HPDE6-E6E7 (cell line): ENCODE results near the gene ANK3.
A peak's percentile ranks its signal among the peaks of the same experiment; 100 is the strongest.

Experiments
- DNase-seq: peaks from one replicate; pipeline ENCODE4 v3.0.0; 2011; ENCODE audit warnings: missing footprints; ENCODE audit errors: extremely low spot score

The ANK3 gene

DNA sequence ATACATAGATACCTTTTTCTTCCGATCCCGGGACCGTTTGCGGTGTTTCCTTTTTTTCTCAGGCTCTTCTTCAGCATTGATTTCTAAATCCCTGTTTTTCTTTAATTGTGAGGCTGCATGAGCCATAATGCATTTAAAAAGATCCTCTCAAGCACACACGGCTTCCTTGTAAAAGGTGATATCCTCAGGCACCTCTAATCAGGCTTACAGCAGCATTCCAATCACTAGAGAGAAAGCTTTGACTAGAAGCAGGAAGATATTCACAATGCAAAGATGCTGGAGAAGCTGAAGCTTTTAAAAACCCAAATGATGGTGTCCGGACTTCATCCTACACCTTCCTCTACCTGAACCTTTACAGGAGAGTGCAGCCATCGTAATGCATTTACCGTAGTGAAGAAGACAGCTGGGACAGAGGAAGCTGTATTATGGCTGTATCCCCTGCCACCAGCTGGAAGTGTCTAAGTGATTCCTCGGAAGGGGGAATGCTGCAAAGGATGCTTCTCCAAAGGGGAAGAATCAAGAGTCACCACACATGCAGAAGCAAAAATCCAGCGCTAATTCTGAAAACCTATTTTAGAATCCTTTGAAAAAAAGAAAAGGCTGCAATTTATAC is at the start of gene ANK3:
Gene ANK3 (minus strand): TSS at position 463 of the 613 bp plus-strand sequence. CDS start 337 bp downstream, at position 126.
- DNase-seq = no peak

DNA sequence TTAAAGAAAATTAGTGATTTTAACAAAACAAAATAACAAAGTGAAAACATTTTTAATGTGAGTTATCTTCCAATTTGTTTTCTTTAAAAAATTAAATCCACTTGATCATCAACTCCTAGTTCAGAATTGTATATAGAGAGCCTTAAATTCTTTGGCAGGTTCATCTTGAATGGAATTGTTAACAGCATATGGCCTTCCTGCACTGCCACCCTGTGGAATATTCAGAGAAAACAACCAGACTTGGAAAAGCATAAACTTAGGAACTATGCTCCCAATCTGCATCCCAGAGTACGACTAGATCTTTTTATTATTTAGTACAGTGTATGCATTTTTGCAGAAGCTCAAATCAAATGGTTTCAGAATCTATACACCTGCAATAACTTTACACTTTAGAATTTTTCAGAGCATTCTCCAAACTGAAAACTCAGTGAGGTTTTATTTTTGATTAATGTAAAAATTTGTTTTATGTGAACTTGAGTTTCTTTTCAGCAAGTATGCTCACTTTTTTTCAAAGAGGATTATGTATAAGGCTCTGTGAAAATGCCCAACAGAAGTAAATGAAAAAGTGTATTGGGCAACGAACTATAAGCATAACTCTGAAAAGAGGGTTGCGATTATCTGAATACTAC is 44.9 kb upstream of the ANK3 start:
- peak; percentile 13 for DNase-seq

DNA sequence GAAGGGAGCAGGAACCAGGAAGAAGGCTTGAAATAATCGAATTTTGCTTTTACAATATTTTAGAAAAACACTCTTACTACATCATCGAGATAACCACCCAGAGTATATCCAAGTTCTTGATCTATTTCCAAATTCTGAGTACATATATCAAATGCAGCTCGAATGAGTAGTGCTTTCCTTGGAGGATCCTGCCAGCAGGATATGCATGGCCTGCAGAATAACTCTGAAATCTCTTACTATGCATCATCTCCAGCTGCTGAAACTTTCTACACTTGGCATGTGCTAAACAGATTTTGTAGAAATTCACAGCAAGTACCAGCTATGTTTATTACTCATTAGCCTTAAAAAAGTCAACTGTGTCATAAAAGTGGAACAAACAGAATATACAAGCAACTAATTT is 44.0 kb upstream of the ANK3 start:
- DNase-seq = no peak

DNA sequence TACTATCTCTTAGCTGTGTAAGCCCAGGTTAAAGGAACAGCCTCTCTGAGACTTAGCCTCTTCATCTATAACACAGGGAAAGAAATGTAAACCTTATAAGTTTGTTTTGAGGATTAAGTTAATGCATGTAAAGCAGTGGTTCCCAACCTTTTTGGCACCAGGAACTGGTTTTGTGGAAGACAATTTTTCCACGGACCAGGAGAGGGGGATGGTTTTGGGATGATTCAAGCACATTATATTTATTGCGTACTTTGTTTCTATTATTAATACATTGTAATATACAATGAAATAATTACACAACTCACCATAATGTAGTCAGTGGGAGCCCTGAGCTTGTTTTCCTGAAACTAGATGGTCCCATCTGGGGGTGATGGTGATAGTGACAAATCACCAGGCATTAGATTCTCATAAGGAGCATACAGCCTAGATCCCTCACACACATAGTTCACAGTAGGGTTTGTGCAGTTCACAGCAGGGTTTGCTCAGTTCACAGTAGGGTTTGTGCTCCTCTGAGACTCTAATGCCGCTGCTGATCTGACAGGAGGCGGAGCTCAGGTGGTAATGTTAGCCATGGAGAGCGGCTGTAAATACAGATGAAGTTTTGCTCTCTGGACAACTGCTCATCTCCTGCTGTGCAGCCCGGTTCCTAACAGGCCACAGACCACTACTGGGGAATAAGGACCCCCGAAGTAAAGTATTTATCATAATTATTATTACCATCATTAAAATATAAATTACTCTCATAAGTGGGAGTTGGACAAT is 41.3 kb upstream of the ANK3 start:
- DNase-seq = no peak

DNA sequence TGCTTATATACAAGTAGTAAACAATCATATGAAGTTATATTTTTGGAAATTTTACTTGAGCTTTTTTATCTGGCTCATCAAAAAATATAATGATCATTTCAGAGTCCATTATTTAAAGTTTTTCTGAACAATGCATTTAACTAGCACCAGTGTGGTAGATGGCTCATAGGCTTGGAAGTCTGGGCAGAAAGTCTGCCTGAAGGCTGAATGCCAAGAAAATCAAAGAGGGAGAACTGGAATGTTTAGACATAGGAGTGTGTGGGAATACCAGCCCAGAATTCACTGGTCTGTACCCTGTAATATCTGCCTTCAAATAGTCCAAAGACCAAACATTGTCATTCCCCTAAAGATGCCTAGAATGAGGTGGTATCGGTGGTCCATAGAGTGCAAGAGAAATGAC is 40.3 kb upstream of the ANK3 start:
- DNase-seq = no peak

DNA sequence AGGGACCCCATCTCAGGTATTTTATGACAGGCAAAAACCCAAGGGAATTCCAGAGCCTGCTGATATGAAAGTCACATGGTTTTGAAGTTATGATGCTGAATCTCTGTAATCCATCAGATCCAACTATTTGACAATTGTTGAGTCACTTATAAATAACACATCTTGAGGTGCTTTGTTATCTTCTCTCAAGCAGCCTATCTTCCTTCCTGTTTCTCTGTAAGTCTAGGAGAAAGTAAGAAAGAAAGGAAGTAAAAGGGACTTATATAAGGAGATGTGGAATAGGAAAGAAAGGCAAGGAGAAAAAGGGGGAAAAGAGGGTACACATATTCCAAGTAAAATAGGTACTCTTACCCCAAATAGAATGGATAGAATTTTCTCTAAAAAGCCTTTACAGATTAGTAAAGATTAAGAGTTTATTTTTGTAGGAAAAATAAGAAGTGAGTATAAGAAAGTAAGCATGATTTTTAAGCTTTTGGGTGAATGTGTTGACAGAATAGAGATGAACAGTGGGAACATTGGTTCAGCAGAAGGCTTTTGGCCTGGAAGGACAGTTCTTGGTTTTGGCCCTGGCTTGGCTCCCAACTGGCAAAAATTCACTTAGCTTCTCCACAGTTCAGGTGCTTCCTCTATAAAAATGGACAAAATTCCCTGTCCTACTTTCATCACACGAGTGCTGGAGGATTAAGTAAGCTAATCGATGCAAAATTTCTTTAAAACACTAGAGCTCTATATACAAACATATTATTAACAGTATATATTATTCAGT is 39.6 kb upstream of the ANK3 start:
- DNase-seq = no peak

DNA sequence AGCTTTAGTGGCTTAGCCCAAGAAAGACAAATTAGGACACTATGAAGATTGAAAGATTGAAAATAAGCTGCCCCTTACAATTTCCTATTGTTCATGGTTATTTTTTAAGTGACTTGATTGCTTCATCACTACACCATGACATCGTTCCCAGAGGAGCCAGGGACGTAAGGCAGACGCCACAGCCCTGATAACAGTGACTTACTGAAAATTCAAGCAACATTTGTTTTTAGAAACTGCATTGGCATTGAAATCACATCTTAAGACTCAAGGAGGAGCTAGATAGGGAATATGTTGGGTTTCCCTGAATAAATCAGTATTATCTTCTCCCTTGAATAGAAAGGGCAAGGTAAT is 38.7 kb upstream of the ANK3 start:
- DNase-seq = no peak

DNA sequence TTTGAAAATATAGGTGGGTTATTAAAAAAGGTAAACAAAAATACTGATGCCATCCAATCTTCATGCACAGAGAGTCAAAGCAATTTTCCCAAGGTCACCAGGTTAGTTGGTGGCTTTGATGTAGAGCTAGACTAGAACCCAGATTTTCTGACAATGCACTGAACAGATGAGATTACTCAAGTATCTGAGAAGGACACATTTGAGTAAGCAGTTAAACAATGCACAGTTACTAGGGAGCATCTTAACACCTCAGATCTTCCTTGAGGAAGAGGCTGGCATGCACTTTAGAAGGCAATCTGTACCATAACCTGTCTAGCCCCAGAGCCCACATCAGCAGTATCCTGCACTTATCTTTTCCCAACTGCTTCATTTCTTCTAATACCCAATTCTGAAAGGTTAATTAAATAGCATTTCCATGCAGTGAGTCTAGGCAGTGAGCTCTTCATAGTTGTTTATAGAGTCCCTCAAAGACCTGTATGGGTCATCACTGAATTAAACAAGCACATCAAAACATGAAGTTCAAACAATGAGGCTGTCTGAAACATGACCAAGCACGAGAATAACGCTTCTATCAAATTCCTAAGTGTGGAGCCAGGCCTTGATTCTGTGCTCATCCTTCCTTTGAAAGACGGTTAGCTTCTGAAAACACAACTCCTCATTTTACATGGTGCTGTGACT is 38.2 kb upstream of the ANK3 start:
- no peak for DNase-seq

DNA sequence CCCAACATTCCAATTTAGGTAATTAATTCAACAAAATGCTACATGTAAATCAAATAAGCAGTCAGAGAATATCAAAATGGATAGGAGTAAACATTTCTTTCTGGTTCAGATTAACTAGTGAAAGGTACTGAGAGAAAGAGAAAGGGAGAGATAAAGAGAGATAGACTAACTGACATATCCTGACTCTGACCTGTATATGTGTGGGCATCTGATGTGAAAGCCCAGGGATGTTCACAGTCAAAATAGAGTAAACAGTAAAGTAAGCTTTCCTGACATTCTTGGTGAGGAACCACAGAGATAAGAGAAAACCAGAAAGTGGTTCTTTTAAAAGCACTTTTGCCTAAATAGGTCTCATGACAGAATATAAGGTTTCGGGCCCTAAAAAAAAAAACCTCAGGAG is 37.5 kb upstream of the ANK3 start:
- DNase-seq = no peak

DNA sequence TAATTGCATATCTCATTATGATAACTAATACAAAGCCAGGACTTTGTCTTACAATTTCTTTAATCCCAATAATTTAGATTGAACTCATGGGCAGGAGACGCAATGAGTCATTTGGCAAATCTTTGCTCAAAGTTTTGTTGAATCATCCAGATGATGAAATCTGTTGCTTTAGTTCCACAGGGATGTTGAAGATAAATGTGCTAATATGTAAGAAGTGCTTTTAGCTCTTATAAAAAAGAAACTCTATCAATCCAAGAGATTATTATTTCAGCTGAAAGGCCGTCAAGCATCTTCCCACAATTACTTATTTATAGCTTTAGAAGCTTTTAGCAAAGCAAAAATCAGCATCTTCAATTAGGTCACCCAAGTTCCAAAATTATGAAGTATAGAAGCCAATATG is 36.8 kb upstream of the ANK3 start:
- peak; percentile 44 for DNase-seq

DNA sequence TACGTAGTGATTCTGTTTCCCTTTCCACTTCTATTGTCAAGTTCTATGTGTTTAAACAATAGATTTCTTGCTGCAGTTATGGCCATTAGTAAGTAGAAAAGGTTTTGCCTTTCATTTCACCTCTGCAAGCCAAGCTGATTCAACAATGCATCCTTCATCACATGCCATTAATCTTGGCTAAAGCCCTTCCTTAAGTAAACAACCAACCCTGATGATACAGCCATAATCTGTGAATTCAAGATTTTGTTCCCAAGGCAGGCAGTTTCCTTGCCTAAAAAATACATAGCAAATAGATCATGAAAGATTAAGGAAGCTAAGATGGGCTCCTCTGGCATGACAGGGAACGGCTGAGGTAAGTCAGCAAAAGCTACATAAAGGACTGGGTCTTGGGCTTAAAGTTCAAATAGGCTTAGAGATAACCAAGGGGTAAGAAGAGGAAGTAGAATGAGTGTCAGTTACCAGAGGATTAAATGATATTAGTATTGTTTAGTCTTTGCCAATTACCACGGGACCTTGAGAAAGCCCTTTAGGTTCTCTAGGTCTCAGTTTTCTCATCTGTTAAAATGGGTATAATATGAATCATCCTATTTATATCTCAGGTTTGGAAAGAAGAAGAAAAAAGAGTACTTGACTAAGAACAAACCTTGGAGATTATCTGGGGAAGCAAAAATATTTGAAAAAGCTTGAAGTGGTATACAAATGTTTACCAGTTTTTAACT is 35.9 kb upstream of the ANK3 start:
- DNase-seq = no peak

DNA sequence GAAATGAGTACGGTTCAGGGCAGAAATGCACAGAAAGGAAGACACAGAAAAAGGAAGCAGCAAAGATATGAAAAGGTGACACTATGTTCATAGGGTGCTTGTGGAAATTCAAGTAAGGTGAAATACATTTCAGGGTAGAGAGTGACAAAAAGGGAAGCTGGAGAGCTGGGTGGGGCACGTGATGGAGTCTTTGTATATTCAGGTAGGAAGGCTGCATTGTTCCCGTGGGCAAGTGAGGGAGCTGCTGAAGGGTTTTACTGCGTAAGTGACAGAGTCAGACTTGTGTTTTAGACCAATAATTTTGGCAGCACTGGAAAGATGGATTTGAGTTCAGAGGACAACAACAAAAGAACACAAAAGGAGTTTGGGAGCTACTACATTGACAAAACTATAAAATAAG is 35.3 kb upstream of the ANK3 start:
- DNase-seq = no peak

DNA sequence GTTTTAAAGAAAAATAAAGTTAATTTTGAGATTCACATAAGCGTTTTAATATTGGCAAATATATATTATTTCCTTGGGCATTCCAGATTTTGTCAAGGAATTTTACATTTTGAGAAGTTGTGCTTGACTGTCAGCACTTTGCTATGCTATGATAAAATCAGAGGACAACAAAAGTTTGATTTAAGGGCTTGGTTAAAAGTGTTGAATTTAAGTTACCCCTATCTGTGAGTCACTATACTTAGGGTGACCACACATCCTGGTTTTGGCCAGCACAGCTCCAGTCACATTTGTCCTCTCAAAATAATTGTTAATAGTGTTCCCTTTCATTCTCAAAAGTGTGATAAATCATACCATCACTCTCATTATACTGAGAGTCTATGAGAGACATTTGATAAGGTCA is 34.2 kb upstream of the ANK3 start:
- DNase-seq = no peak

DNA sequence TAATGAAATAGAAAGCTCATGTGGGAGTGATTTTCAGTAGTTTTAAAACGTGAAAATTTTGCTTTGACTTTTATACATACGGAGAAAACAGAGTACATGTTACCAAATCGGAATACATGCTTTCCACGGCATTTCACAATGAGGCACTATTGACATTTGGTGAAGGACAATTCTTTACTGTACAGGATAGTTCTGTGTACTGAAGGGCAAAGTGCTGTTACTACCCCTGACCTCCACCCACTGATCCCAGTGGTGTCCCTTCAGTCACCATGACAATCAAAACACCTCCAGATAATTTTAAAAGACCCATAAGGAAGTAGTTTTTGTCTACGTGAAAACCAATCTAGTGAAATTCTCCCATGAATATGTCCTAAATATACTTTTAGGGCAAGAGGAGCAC is 33.1 kb upstream of the ANK3 start:
- DNase-seq = no peak

DNA sequence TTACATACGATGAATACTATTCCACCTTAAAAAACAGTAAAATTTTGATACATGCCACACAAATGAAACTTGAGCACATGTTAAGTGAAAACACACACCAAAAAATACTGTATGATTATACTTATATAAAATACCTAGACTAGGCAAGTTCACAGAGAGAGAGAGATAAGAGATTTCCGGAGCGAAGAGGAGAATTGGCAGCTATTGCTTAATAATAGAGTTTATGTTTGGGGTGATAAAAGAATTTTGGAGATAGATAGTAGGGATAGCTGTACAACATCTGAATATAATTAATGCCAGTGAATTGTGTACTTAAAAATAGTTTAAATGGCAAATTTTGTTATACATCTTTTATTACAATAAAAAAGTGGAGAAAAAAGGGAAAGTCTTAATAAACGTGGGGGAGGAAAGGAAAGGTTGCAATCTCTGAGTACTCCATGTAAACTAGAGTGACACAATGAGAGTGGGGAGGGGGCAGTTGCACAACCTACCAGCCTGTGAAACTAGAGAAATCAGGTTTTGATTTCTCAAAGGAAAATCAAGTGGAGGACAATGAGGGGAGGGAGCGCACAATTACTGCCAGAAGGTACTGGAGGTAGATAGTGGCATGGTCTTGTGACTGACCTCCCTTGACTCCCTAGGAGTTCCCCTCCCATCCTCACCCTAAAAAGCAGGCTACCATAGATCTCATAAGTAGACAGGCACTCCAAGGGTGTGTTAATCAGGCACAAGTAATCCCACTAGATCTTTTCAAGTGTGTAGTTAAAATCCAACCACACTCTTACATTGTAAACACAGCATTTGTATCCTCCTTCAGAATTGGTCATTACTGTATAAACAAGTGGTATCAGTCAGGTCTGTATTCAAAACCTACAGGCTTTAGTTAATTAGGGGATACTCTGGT is 31.6 kb upstream of the ANK3 start:
- no peak for DNase-seq

DNA sequence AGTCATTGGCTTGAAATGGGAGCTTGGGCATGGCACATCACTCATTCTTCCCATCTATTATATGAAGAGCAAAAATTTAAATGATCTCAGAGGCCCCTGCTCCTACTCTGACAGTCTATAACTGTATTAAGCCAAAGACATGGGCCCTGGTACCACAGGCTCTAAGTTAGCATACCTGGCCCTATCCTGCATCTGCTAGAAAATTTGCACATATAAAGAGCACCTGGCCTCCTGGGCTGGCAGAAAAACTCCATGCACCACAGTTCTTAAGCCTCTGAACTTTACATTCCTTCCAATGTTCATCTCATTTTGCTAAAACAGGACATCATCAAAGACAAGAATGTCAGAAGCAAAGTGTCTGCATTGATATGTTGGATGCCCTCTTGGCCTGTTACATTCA is 29.6 kb upstream of the ANK3 start:
- DNase-seq = no peak

DNA sequence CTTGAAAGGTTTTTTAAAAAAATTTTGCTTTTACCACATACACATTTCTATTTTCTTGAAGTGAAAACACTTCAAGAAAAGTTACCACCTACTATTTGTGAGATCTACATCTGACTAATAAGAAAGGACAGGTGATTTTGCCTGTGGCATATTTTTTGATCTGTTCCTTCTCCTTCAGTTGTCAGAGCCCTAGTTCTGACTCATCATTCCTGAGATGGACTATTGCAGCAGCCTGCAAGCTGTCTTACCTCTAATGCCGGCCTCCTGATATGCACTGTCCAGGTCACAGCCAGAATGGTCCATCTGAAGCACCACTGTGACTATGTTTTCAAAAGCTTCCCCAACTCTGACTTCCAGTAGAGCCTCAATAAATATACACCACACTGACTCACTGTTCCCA is 28.2 kb upstream of the ANK3 start:
- DNase-seq = peak; percentile 49

DNA sequence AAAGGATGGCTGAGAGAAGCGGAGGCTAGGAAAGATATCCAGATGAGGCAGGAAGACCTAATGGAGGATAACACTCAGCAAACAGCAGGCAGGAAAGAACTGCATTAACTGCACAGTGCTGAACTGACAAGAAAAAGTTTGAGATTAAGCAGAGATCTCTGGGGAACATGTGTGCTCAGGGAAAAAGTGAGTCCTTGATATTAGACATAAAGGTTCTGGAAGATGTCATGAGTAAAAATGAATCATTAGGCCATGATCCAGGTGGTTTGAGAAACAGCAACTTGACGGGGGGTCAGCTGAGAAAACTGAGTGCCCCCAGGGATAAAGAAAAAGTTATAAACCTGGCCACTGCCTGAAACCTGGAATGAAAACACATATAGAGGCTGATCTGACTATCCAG is 27.3 kb upstream of the ANK3 start:
- DNase-seq = no peak

DNA sequence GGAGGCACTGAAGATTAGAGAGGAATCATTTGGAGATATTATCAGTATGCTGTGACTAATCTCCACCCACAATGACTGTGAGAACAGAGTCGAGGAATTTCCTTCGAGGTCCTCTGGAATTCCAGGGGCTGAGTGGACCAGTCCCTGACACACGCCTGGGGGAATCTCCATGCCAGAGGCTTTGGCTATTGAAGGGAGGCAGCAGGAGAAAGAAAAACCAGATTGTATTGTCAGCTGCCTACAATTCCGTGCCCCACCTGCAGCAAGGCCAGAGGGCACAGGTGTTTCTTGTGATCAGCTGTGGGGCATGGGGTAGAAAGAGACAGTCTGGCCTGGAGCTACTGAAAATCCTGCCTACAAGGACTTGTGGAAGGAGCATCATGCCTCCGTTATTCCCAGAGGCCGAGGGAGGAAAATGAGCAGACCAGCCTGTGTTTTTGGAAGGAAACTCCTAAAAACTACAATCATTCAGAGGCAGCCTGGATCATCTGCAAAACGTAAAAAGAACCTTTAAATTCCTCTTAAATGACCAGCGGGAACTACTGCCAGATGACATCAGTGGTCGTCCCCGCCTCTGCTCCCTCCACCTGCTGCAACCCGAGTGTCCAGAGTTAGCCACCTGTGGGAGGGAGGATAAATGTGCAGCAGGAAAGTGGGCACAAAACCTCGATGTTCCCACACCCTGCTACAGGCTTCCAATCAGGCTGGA is 25.4 kb upstream of the ANK3 start:
- peak; percentile 54 for DNase-seq

DNA sequence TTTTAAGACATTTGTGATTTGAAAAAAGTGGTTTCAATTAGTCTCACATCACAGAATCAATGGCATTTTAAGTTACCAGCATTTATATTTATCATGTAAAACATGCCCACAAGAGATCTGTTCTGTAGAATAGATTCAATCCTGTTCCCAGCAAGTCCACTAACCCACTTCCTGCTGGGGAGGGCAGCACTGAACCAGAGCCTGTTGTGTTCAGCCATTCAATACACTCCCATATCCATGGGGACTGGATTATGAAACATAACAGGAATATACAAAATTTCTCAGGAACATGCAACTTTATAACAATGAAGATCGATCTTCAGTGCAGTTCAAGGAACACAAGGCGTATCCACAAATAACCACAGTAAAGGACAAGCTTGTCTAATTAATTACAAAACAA is 24.4 kb upstream of the ANK3 start:
- DNase-seq = no peak
